Immature natural killer cell (primary cell): ENCODE measurements around the gene TTLL10. TPM values are rescaled to one million over a fixed set of nuclear protein-coding genes. Genes with fewer than 3 reads are reported as not detected.

Experiments used
- DNase-seq, 3 donors: peaks; one replicate each; pipeline ENCODE4 v3.0.0; 2022; ENCODE audit warnings: mixed read lengths in 1 of 3
- H3K27ac Mint-ChIP-seq, 6 donors: one replicate each; pipeline ENCODE4 v1.8.0; 2020; ENCODE audit warnings: mixed read lengths in 6 of 6, mild to moderate bottlenecking in 5 of 6, inconsistent platforms in 4 of 6, moderate library complexity in 3 of 6
- H3K27me3 Mint-ChIP-seq, 3 donors: one replicate each; pipeline ENCODE4 v1.8.0; 2020 to 2021; ENCODE audit warnings: low read depth in 3 of 3, mild to moderate bottlenecking in 3 of 3, mixed read lengths in 3 of 3, moderate library complexity in 3 of 3, inconsistent platforms in 1 of 3
- H3K36me3 Mint-ChIP-seq, 3 donors: one replicate each; pipeline ENCODE4 v1.8.0; 2020; ENCODE audit warnings: mixed read lengths in 3 of 3, inconsistent platforms in 2 of 3, mild to moderate bottlenecking in 2 of 3
- H3K4me1 Mint-ChIP-seq, 2 donors: one replicate each; pipeline ENCODE4 v1.8.0; 2020; ENCODE audit warnings: inconsistent platforms in 2 of 2, mild to moderate bottlenecking in 2 of 2, mixed read lengths in 2 of 2, moderate library complexity in 1 of 2
- H3K4me3 Mint-ChIP-seq, 5 donors: one replicate each; pipeline ENCODE4 v1.8.0; 2020; ENCODE audit warnings: mild to moderate bottlenecking in 5 of 5, mixed read lengths in 5 of 5, inconsistent platforms in 3 of 5, moderate library complexity in 3 of 5
- H3K9me3 Mint-ChIP-seq, 6 donors: one replicate each; pipeline ENCODE4 v1.8.0; 2020; ENCODE audit warnings: mild to moderate bottlenecking in 6 of 6, mixed read lengths in 6 of 6, inconsistent platforms in 4 of 6, moderate library complexity in 3 of 6
- polyA plus RNA-seq, 3 donors: library from polyadenylated mRNA; unstranded; fragments of 300-500 nt; fragmentation: Illumina TruSeq; gene quantifications; one replicate each; pipeline ENCODE4 v1.2.3, GENCODE V29; 2021

TTLL10 gene
- polyA plus RNA-seq, 3 donors from 2014 or later, result 0.68 to 0.83 (median 0.69) TPM

GRCh38 chr1:1157914-1158710 is 15.6 kb upstream of the TTLL10 start:
- Mint-ChIP-seq H3K4me3 (peak overlapping the region in 3 of 5 donors; percentile 51 to 54 (median 53)), H3K4me1 (peaks cover 3 to 5% of the 10 kb centered on the region in 2 donors), H3K27ac (peak overlapping the region in 2 of 6 donors; percentile 59 to 81), H3K9me3 (peaks cover 0 to 5% (median 0%) of the 10 kb centered on the region in 6 donors), H3K27me3 (peaks cover 1 to 3% (median 2%) of the 10 kb centered on the region in 3 donors), H3K36me3 (no peaks in the 10 kb centered on the region)
- peak; percentile 48 to 61 (median 60) for DNase-seq

- H3K4me1 Mint-ChIP-seq, result peaks cover 2 to 6% of the 10 kb centered on the region in 2 donors
- peak overlapping the region in 1 of 5 donors; percentile 12 for H3K4me3 Mint-ChIP-seq
- no peak for DNase-seq
- H3K36me3 Mint-ChIP-seq, result no peaks in the 10 kb centered on the region
- H3K9me3 Mint-ChIP-seq, result no peaks in the 10 kb centered on the region
- H3K27ac Mint-ChIP-seq, result no peak overlapping the region
- H3K27me3 Mint-ChIP-seq, result peaks cover 0 to 6% (median 5%) of the 10 kb centered on the region in 3 donors
Observed at GRCh38 chr1:1160281-1160930, 13.3 kb upstream of the TTLL10 start.

GRCh38 chr1:1161078-1161682 is 12.5 kb upstream of the TTLL10 start:
- H3K4me3 Mint-ChIP-seq, result no peak overlapping the region
- H3K9me3 Mint-ChIP-seq, result no peaks in the 10 kb centered on the region
- H3K4me1 Mint-ChIP-seq, result peaks cover 8 to 14% of the 10 kb centered on the region in 2 donors
- H3K27ac Mint-ChIP-seq, result no peak overlapping the region
- H3K36me3 Mint-ChIP-seq, result no peaks in the 10 kb centered on the region
- H3K27me3 Mint-ChIP-seq, result peaks cover 0 to 12% (median 7%) of the 10 kb centered on the region in 3 donors
- no peak for DNase-seq

GRCh38 chr1:1161683-1162079 is 12.0 kb upstream of the TTLL10 start:
- H3K36me3 Mint-ChIP-seq, result no peaks in the 10 kb centered on the region
- DNase-seq, result no peak
- peaks cover 0 to 14% (median 7%) of the 10 kb centered on the region in 3 donors for H3K27me3 Mint-ChIP-seq
- H3K4me1 Mint-ChIP-seq, result peaks cover 10 to 15% of the 10 kb centered on the region in 2 donors
- no peak overlapping the region for H3K27ac Mint-ChIP-seq
- H3K4me3 Mint-ChIP-seq, result no peak overlapping the region
- no peaks in the 10 kb centered on the region for H3K9me3 Mint-ChIP-seq

GRCh38 chr1:1162597-1163537 is 10.8 kb upstream of the TTLL10 start:
- Mint-ChIP-seq H3K9me3 (no peaks in the 10 kb centered on the region), H3K27me3 (peaks cover 0 to 14% (median 7%) of the 10 kb centered on the region in 3 donors), H3K27ac (no peak overlapping the region), H3K36me3 (no peaks in the 10 kb centered on the region), H3K4me3 (no peak overlapping the region), H3K4me1 (peaks cover 10 to 15% of the 10 kb centered on the region in 2 donors)
- DNase-seq, result no peak

- Mint-ChIP-seq H3K4me3 (no peak overlapping the region), H3K9me3 (no peaks in the 10 kb centered on the region), H3K4me1 (peaks cover 10 to 15% of the 10 kb centered on the region in 2 donors)
Observed at GRCh38 chr1:1163538-1164070, 10.1 kb upstream of the TTLL10 start.

GRCh38 chr1:1164361-1164700 is 9.3 kb upstream of the TTLL10 start:
- Mint-ChIP-seq H3K27ac (peak overlapping the region in 1 of 6 donors; percentile 62), H3K9me3 (no peaks in the 10 kb centered on the region), H3K27me3 (peaks cover 0 to 14% (median 6%) of the 10 kb centered on the region in 3 donors), H3K36me3 (no peaks in the 10 kb centered on the region), H3K4me3 (peak overlapping the region in 1 of 5 donors; percentile 35), H3K4me1 (peaks cover 8 to 15% of the 10 kb centered on the region in 2 donors)
- no peak for DNase-seq

More at GRCh38 chr1:1163538-1164070, 10.1 kb upstream of the TTLL10 start:
- no peak for DNase-seq
- H3K27ac Mint-ChIP-seq, result no peak overlapping the region
- H3K36me3 Mint-ChIP-seq, result no peaks in the 10 kb centered on the region
- peaks cover 0 to 14% (median 7%) of the 10 kb centered on the region in 3 donors for H3K27me3 Mint-ChIP-seq

GRCh38 chr1:1164701-1165451 is 8.8 kb upstream of the TTLL10 start:
- Mint-ChIP-seq H3K4me3 (no peak overlapping the region), H3K4me1 (peaks cover 8 to 15% of the 10 kb centered on the region in 2 donors), H3K9me3 (no peaks in the 10 kb centered on the region), H3K36me3 (no peaks in the 10 kb centered on the region), H3K27ac (no peak overlapping the region), H3K27me3 (peaks cover 1 to 13% (median 6%) of the 10 kb centered on the region in 3 donors)
- no peak for DNase-seq

- no peak for DNase-seq
- peak overlapping the region in 5 of 6 donors; percentile 69 to 92 (median 81) for H3K27ac Mint-ChIP-seq
- H3K4me3 Mint-ChIP-seq, result peak overlapping the region; percentile 30 to 73 (median 62)
- H3K4me1 Mint-ChIP-seq, result peaks cover 8 to 15% of the 10 kb centered on the region in 2 donors
- H3K9me3 Mint-ChIP-seq, result no peaks in the 10 kb centered on the region
- H3K27me3 Mint-ChIP-seq, result peaks cover 5 to 11% (median 6%) of the 10 kb centered on the region in 3 donors
- no peaks in the 10 kb centered on the region for H3K36me3 Mint-ChIP-seq
Observed at GRCh38 chr1:1165485-1165884, 8.2 kb upstream of the TTLL10 start.

GRCh38 chr1:1165900-1166421 is 7.7 kb upstream of the TTLL10 start:
- DNase-seq, result peak; percentile 66 to 77 (median 73)

GRCh38 chr1:1166642-1167397 is 6.9 kb upstream of the TTLL10 start:
- H3K27me3 Mint-ChIP-seq, result peaks cover 5 to 12% (median 6%) of the 10 kb centered on the region in 3 donors
- H3K27ac Mint-ChIP-seq, result peak overlapping the region in 1 of 6 donors; percentile 92
- DNase-seq, result no peak
- peak overlapping the region in 1 of 5 donors; percentile 29 for H3K4me3 Mint-ChIP-seq
- H3K9me3 Mint-ChIP-seq, result no peaks in the 10 kb centered on the region
- H3K4me1 Mint-ChIP-seq, result peaks cover 8 to 15% of the 10 kb centered on the region in 2 donors
- no peaks in the 10 kb centered on the region for H3K36me3 Mint-ChIP-seq

More at GRCh38 chr1:1165900-1166421, 7.7 kb upstream of the TTLL10 start:
- Mint-ChIP-seq H3K27me3 (peaks cover 5 to 12% (median 6%) of the 10 kb centered on the region in 3 donors), H3K9me3 (no peaks in the 10 kb centered on the region), H3K36me3 (no peaks in the 10 kb centered on the region), H3K4me3 (peak overlapping the region; percentile 60 to 73 (median 62)), H3K4me1 (peaks cover 8 to 15% of the 10 kb centered on the region in 2 donors), H3K27ac (peak overlapping the region; percentile 23 to 92 (median 80))
